Stimulated activated memory B cell treated with anti-CD40 and anti-IgM and Interleukin-4, amounts not matched to agents 10 μg/mL and 1 μg/mL and 100 μg/mL, for 72 hours (primary cell): ENCODE data around the gene CYLD.

ENCODE experiments used
- ATAC-seq: fragments of 150-1000 bp; cut with Tn5 transposase; 2 replicates; pipeline ENCODE4 v1.10.0; 2021
- H3K27ac Mint-ChIP-seq: one replicate; pipeline ENCODE4 v1.8.0; 2022; ENCODE audit warnings: mild to moderate bottlenecking, mixed read lengths
- H3K27me3 Mint-ChIP-seq: one replicate; pipeline ENCODE4 v1.8.0; 2022; ENCODE audit warnings: mixed read lengths
- H3K36me3 Mint-ChIP-seq: one replicate; pipeline ENCODE4 v1.8.0; 2022; ENCODE audit warnings: mixed read lengths
- H3K4me1 Mint-ChIP-seq: one replicate; pipeline ENCODE4 v1.8.0; 2022; ENCODE audit warnings: mixed read lengths
- H3K4me3 Mint-ChIP-seq: one replicate; pipeline ENCODE4 v1.8.0; 2022; ENCODE audit warnings: mild to moderate bottlenecking, moderate library complexity, mixed read lengths
- H3K9me3 Mint-ChIP-seq: one replicate; pipeline ENCODE4 v1.8.0; 2022; ENCODE audit warnings: mixed read lengths

The CYLD gene

DNA sequence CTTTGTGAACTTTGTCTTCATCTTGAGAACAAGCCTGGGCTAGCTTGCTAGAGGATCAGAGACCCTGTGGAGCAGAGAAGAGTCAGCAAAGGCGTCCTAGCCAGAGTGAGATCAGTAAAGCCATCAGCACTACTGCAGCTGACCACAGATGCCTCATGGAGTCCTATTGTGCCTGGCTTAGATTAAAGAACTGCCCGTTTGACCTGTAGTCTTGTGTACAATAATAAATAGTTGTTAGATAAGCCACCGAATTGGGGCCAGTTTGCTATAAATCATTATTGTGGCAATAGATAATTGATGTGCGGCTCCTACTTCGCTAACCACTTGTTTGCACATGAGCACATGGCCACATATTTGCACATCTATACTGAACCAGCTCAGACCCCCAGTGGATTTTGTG lies 103.0 kb downstream of the CYLD start:
- H3K4me1 Mint-ChIP-seq, result peaks cover 22% of the 10 kb centered on the region
- H3K9me3 Mint-ChIP-seq, result peaks cover 3% of the 10 kb centered on the region
- peaks cover 51% of the 10 kb centered on the region for H3K27me3 Mint-ChIP-seq
- no peaks in the 10 kb centered on the region for H3K36me3 Mint-ChIP-seq
- H3K27ac Mint-ChIP-seq, result no peak overlapping the region
- no peak for ATAC-seq
- no peak overlapping the region for H3K4me3 Mint-ChIP-seq

DNA sequence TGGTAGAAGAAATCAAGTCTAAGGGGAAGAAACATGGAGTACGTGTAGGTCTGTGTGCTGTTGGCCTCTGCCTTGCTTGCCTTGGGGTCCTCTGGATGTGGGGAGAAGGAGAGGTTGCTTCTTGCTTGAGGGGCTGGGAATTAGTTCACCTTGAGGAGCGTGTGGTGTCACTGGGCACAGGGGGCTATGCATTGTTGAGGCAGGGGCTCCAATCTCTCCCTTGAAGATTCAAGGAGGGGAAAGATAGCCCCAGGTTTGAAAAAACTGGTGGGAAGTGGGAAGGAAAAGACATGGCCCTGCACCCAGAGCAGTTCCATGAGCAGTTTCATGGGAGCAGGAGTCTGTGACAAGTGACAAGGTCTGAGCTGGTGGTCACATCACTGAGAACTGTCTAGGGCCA lies 103.4 kb downstream of the CYLD start:
- Mint-ChIP-seq H3K4me1 (peaks cover 22% of the 10 kb centered on the region), H3K4me3 (no peak overlapping the region), H3K9me3 (peaks cover 3% of the 10 kb centered on the region), H3K27ac (no peak overlapping the region), H3K36me3 (no peaks in the 10 kb centered on the region), H3K27me3 (peaks cover 46% of the 10 kb centered on the region)
- no peak for ATAC-seq

DNA sequence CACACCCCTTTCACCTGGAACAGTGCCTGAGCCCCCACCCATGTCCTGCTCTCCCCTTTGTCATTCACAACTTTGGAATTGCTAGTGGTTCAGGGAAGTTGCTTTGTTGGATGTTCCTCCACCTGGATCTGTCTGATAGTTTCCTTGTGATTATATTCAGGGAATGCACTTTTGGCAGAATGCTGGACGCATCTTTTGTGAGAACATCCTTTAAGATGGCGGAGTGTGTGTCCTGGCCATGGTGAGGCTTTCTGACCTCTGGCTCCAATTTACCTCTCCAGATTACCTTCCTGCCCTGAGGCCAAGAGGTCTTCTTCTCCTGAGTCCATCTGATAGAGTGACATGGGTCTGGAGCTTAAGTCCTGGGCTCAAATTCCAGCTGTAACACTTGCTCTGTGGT lies 104.6 kb downstream of the CYLD start:
- peaks cover 13% of the 10 kb centered on the region for H3K4me1 Mint-ChIP-seq
- peaks cover 3% of the 10 kb centered on the region for H3K9me3 Mint-ChIP-seq
- no peaks in the 10 kb centered on the region for H3K36me3 Mint-ChIP-seq
- no peak overlapping the region for H3K4me3 Mint-ChIP-seq
- no peak overlapping the region for H3K27ac Mint-ChIP-seq
- H3K27me3 Mint-ChIP-seq, result peaks cover 34% of the 10 kb centered on the region
- ATAC-seq, result no peak

DNA sequence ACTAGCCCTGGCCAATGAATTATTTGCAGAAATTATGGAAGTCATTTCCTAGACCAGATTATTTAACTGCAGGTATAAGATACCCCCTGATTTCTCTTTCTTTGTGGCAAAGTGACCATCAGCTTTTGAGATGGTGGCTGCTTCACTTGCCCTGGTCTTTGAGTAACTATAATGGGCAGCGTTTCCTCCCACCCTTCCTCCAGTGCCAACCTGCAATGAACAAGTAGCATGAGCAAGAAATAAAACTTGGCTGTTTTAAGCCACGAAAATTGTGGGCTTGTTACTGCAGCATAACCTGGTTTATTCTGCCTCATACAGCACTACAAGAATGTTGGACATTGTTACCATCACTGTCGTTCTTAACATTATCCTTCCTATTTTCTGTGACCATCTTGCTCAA lies 105.3 kb downstream of the CYLD start:
- H3K27ac Mint-ChIP-seq, result no peak overlapping the region
- no peak for ATAC-seq
- peaks cover 27% of the 10 kb centered on the region for H3K27me3 Mint-ChIP-seq
- H3K4me1 Mint-ChIP-seq, result peaks cover 6% of the 10 kb centered on the region
- peaks cover 3% of the 10 kb centered on the region for H3K9me3 Mint-ChIP-seq
- H3K36me3 Mint-ChIP-seq, result no peaks in the 10 kb centered on the region
- H3K4me3 Mint-ChIP-seq, result no peak overlapping the region

DNA sequence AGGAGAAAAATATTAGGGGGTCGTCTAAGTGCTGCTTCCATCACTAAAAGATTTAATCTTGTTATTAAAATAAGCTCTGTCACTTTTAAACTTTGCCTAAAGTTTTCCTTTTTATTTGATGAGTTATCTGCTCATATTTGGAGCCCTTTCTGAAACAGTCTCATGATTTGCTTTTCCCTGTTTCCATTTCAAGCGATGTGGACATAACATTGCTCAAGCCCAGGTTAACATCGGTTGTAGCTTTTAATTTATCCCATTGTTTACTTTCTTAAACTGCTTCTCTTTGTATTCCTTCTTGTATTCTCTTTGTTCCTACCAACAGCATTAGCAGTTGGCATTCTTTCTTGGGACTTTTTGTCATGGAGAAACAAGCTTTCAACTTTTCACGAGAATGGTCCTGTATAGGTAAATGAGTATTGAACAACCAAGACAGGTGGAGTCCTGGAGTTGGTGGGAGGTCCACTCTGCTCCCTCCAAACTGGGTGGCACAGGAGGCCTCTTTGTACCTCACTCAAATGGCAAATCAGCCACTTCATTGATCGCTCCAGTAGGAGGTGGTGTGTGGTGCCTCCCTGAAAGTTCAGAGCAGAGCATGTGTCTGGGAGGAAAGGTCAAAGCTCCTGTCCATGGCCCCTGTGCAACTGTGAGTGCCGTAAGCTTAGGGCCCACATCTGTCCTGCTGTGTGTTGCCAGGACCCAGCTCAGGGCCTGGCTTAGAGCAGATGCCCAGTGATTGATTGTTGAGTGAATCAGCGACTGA lies 107.0 kb downstream of the CYLD start:
- Mint-ChIP-seq H3K4me3 (no peak overlapping the region), H3K4me1 (no peaks in the 10 kb centered on the region), H3K9me3 (peaks cover 3% of the 10 kb centered on the region), H3K27ac (no peak overlapping the region), H3K36me3 (no peaks in the 10 kb centered on the region), H3K27me3 (peaks cover 30% of the 10 kb centered on the region)
- ATAC-seq, result no peak
